Fibroblast of mammary gland (primary cell): ENCODE measurements around the gene NEGR1.

Experiments used
- DNase-seq: peaks from one replicate; pipeline ENCODE4 v3.0.0-alpha.2; 2010; ENCODE audit warnings: low read depth
- H3K4me3 ChIP-seq: 2 replicates; pipeline ENCODE4 v1.5.1; 2011; ENCODE audit warnings: low read depth, mild to moderate bottlenecking, low read length, moderate library complexity; ENCODE audit not compliant: control insufficient read depth
- TF ChIP-seq, protein P1 (sequence below): conservative IDR thresholded peaks from 2 replicates; pipeline ENCODE4 v1.5.1; 2011; ENCODE audit warnings: low read depth, low read length, inconsistent platforms; ENCODE audit not compliant: control insufficient read depth, insufficient read depth

The NEGR1 gene

DNA sequence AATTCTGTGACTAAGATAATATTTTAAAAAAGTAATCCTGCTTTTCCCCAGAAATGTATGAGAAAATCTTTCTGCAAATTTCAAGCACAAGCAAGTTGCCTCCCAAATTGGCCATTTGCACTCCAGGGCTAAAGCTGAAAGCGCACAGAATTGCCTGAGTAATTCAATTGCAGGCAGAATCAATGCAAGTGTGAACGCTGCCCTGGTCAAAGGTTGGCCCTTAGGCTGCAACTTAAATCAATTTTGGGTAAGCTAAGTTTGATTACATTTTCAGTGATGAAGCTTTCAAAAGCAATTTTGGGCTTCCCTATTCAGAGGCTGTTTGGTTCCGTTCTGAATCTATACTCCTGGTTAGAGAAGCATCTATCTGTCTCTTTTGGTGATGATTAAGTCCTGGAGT, 699.7 kb downstream of the NEGR1 start:
- H3K4me3 ChIP-seq, result no peak overlapping the region

DNA sequence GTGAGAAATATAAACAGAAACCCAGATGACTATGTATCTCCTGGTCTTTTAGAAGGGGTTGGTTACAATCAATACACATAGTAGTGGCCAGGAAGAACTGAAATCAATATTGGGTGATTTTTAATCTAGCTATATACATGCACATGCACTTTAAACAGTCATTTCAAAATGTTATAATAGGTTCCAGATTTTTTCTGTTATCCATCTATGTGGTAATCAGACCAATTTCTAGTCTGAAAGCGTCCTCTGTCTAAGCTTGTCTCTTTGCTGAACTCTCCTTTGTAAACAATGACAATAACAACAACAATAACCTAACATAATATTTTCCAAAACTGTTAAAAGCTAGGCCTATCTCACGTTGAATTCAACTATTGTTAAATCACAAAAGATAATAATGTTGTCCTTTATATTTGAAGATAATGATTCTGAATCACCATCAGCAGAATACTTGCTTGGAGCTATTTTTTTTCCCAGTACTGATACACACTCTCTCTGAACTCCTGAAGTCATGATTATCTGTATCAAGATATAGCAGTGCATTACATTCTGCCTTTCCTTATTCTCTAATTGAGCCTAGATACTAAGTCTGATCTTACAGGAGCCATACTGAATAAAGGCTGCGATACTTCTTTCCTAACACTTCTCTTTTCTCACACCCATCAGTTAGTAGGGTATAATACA, 704.7 kb downstream of the NEGR1 start:
- no peak overlapping the region for H3K4me3 ChIP-seq
- no peak for DNase-seq
- TF ChIP-seq, protein P1, sequence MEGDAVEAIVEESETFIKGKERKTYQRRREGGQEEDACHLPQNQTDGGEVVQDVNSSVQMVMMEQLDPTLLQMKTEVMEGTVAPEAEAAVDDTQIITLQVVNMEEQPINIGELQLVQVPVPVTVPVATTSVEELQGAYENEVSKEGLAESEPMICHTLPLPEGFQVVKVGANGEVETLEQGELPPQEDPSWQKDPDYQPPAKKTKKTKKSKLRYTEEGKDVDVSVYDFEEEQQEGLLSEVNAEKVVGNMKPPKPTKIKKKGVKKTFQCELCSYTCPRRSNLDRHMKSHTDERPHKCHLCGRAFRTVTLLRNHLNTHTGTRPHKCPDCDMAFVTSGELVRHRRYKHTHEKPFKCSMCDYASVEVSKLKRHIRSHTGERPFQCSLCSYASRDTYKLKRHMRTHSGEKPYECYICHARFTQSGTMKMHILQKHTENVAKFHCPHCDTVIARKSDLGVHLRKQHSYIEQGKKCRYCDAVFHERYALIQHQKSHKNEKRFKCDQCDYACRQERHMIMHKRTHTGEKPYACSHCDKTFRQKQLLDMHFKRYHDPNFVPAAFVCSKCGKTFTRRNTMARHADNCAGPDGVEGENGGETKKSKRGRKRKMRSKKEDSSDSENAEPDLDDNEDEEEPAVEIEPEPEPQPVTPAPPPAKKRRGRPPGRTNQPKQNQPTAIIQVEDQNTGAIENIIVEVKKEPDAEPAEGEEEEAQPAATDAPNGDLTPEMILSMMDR, result no peak

More for the DNA sequence above, 699.7 kb downstream of the NEGR1 start:
- TF ChIP-seq, protein P1, result no peak
- DNase-seq, result no peak

DNA sequence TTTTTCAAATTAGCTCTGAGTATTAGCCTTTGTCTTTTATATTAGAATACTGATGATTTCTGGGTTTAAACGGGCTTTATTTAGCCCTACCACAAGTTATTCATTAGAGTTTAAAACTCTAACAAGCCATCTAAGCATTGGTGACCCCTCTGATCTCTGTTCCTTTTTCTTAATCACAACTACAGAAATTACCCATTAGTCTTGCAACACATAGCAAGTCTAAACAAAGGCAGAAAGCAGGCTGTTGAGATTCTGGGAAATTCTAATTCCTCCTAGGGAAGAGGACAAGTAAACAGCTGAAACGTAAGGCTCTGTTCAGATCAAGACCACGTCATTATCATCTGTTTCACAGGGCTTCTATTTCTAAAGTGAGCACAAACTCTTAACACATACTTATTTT, 710.3 kb downstream of the NEGR1 start:
- TF ChIP-seq, protein P1, result no peak
- no peak overlapping the region for H3K4me3 ChIP-seq
- no peak for DNase-seq

DNA sequence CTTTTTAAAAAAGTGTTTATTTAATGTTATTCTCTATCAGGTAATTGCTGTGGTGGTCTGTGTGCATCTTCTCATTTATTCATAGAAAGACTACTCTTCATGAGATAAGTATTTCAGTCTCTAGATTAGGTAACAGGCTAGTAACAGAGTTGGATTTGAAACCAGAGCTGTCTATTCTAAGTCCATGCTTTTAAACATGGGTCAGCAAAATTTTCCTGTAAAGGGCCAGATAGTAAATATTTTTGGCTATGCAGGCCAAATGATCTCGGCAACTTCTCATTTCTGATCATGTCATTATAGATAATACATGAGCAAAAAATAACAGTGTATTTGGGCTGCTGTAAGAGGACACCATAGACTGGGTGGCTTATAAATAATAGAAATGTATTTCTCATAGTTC, 715.9 kb downstream of the NEGR1 start:
- TF ChIP-seq, protein P1, result no peak
- no peak for DNase-seq

DNA sequence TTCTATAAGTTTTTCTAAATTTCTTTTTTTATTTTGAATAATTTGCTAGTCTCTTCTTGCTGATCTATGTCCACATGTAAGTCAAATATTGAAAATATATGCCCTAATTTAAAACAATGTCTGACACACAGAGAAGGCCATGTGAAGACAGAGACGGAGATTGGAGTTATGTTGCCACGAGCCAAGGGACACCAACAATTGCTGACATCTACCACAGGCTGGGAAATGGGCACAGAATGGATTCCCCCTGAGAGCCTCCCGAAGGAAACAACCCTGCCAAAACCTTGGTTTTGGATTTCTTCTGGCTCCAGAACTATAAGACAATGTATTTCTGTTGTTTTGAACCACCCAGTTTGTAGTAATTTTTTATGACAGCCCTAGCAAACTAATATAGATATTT, 716.5 kb downstream of the NEGR1 start:
- TF ChIP-seq, protein P1, result no peak
- H3K4me3 ChIP-seq, result no peak overlapping the region
- DNase-seq, result no peak

More for the DNA sequence above, 715.9 kb downstream of the NEGR1 start:
- no peak overlapping the region for H3K4me3 ChIP-seq

DNA sequence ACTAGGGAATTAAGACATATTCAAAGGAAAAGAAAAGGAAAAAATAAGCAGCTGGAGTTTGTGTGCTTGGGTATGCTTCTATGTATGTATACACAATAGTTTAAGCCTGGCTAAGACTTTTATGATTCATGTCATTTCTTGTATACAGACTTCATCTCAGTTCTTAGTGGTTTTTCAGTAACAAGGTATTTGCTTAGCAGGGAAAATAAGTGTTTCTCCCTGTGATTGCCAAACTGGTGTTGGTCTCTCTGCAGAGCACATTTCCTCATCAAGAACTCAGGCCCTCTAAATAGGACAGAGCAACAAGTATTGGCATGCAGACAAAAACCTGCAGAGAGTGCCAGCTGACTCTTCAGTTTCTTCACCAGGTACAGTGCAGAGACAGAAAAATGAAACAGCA, 717.1 kb downstream of the NEGR1 start:
- no peak overlapping the region for H3K4me3 ChIP-seq
- TF ChIP-seq, protein P1, result no peak
- peak; percentile 31 for DNase-seq

DNA sequence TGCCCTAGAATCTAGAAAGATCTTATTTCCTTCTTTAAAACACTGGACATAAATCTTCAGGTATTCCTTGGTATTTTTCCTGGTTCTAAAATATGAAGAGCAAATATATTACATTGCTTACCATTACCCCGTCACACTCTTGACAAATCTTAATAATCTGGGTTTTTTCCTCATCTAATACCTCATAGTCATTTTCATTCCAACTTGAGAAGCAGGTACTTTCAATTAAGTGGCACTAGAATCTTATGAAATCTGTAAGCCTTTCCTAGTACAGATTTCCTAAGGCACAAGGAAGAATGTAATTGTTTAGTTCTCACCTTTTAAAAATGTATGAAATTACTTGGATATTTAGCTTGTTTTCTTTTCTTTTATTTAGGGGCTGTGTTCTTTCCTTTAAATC, 720.0 kb downstream of the NEGR1 start:
- no peak overlapping the region for H3K4me3 ChIP-seq
- TF ChIP-seq, protein P1, result no peak
- no peak for DNase-seq
